ENCODE results near the gene KRT20.

- no peak for TF ChIP-seq CTCF (IDR thresholded peaks at IDR 0.05)
- TF ChIP-seq POLR2A (IDR thresholded peaks at IDR 0.05): no peak
- no peak for TF ChIP-seq EP300 (IDR thresholded peaks at IDR 0.05)
- TF ChIP-seq POLR2AphosphoS5 (IDR thresholded peaks at IDR 0.05): no peak
Observed at GRCh38 chr17:40857535-40857934, 27.5 kb downstream of the KRT20 start.

Measured in gastroesophageal sphincter (tissue), 3 donors.